Activated CD8-positive, alpha-beta memory T cell treated with anti-CD3 and anti-CD28 coated beads for 36 hours (primary cell): ENCODE measurements around the gene CTSZ. TPM values are rescaled to one million over a fixed set of nuclear protein-coding genes. Genes with fewer than 3 reads are reported as not detected.
"Not testable (repeated sequence)": the region's sequence is repeated elsewhere in the genome, so short reads cannot be mapped to it uniquely, and the experiment has no call there.

ENCODE experiments used
- CTCF ChIA-PET: fragments of 350-600 bp; sonication (Branson Sonifier 250); formaldehyde crosslinking; loops from one replicate; lab custom pipeline; 2021; ENCODE audit warnings: antibody characterized with exemption; lab: Charles Lee
- POLR2A ChIA-PET: fragments of 350-600 bp; sonication (Branson Sonifier 250); formaldehyde crosslinking; loops from one replicate; lab custom pipeline; 2021; ENCODE audit warnings: antibody characterized with exemption; lab: Charles Lee
- total RNA-seq, 2 experiments: library from RNA; stranded (reverse); gene quantifications; one replicate each; pipeline ENCODE4 v1.2.3, GENCODE V29; 2021

The CTSZ gene
- total RNA-seq, 2 experiments from 2014 or later, result 31.0 to 31.2 TPM

GRCh38 chr20:58973866-58974265, 33.2 kb downstream of the CTSZ start:
- CTCF ChIA-PET, result no interaction called here
- POLR2A ChIA-PET, result no interaction called here

GRCh38 chr20:58973179-58973578, 33.9 kb downstream of the CTSZ start:
- ChIA-PET CTCF (no interaction called here), POLR2A (no interaction called here)

DNA sequence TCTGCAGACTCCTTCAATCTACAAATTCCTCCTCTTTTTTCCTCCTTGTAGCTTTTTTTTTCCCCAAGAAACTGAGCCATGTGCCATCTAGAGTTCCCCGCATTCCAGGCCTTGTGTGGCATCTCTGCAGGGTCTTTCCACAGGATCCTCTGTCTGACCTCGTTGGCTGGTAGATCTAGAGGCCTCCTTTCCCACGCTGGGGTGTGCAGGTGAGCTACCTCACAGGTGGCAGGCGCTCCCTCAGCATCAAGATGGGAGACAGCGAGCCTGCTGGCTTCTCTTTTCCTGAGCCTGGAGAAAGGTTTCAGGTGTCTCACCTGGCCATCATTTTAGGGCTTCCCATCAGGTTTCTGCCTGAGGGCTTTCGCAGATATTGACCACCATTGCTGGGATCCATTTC, 35.6 kb downstream of the CTSZ start:
- ChIA-PET POLR2A (no interaction called here), CTCF (no interaction called here)

DNA sequence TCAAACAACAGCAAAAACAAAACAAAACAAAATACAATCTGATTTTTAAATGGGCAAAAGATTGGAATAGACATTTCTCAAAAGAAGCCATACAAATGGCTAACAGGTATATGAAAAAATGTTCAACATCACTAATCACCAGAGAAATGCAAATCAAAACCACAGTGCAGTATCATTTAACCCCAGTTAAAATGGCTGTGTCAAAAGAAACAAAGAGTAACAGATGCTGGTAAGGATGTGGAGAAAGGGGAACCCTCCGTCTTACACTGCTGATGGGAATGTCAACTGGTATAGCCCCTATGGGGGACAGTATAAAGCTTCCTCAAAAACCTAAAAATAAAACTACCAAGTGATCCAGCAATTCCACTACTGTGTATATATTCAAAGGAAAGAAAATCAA, 36.9 kb downstream of the CTSZ start:
- CTCF ChIA-PET, result interaction anchor here (1.1 kb wide), 1 partner anchor 26 kb away, joined by 4 read pairs; no protein-coding TSS in a partner anchor
- POLR2A ChIA-PET, result no interaction called here

DNA sequence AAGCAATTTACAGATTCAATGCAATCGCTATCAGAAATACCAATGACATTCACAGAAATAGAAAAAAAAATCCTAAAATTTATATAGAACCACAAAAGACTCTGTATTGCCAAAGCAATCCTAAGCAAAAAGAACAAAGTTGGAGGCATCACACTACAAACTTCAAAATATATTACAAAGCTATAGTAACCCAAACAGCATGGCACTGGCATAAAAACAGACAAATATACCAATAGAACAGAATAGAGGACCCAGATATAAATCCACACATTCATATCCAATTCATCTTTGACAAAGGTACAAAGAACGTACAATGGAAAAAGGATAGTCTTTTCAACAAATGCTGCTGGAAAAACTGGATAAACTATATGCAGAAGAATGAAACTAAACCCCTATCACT, 37.6 kb downstream of the CTSZ start:
- CTCF ChIA-PET, result interaction anchor here (1.1 kb wide), 1 partner anchor 26 kb away, joined by 4 read pairs; no protein-coding TSS in a partner anchor
- POLR2A ChIA-PET, result no interaction called here

- ChIA-PET POLR2A (no interaction called here), CTCF (no interaction called here)
Observed at GRCh38 chr20:58967652-58968429, 39.2 kb downstream of the CTSZ start.

- POLR2A ChIA-PET, result no interaction called here
- CTCF ChIA-PET, result no interaction called here
Observed at GRCh38 chr20:58965270-58966064, 41.6 kb downstream of the CTSZ start.

- CTCF ChIA-PET, POLR2A ChIA-PET: not testable (repeated sequence)
Observed at GRCh38 chr20:58963922-58964321, 43.1 kb downstream of the CTSZ start.

GRCh38 chr20:58963060-58963584, 43.9 kb downstream of the CTSZ start:
- POLR2A ChIA-PET, result no interaction called here

DNA sequence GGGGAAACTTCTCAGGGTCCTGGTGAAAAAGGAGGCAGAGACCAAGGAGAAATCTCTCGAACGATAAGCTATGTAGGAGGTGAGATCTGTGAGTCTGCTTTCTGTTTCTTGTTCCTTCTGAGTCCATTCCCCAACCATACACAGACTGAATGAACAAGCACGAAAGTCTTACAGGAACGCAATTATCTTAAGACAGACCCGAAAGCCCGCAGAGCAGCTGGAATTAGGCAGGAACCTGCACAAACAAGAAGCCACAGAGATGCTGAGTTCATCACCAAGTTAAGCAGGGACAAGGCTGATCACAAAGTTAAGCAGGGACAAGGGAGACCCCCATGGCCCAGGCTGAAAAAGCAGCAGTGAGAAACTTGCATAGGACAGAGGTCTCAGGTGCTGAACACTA, 47.4 kb downstream of the CTSZ start:
- ChIA-PET POLR2A (no interaction called here), CTCF (interaction anchor here (0.6 kb wide), 1 partner anchor 24 kb away, joined by 3 read pairs; no protein-coding TSS in a partner anchor)

More at GRCh38 chr20:58963060-58963584, 43.9 kb downstream of the CTSZ start:
- CTCF ChIA-PET, result interaction anchor here (0.5 kb wide), 1 partner anchor 178 kb away, joined by 8 read pairs; no protein-coding TSS in a partner anchor

DNA sequence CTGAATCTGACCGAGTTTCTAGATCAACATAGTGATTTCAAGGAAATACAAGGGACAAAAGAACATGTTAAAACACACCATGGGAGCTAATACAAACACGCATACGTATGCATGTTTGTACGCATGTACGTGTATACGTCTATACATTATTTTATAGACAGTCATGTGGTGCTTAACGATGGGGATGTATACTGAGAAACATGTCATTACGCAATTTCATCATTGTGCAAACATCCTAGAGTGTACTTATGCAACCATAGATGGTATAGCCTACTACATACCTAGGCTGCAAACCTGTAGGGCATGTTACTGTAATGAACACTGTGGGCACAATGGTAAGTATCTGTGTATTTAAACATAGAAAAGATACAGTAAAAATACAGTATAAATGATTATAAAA, 51.0 kb downstream of the CTSZ start:
- POLR2A ChIA-PET, result no interaction called here
- CTCF ChIA-PET, result no interaction called here

DNA sequence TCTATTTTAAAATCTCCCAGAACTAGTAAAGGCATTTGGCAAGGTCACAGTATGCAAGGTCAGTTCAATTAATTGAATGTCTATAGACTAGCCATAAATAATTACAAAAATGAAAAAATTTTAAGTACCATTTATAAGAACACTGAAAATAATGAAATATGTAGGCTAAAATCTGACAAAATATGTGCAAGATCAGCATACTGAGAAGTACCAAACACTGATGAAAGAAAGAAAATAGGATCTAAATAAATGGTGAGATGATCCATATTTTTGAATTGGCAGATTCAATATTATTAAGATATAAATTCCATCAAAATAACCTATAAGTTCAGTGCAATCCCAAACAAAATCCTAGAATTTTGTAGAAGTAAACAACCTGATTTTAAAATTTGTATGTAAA, 54.0 kb downstream of the CTSZ start:
- CTCF ChIA-PET, result no interaction called here

GRCh38 chr20:58950603-58951002, 56.5 kb downstream of the CTSZ start:
- ChIA-PET POLR2A (no interaction called here), CTCF (no interaction called here)

More for the DNA sequence above, 54.0 kb downstream of the CTSZ start:
- POLR2A ChIA-PET, result no interaction called here

DNA sequence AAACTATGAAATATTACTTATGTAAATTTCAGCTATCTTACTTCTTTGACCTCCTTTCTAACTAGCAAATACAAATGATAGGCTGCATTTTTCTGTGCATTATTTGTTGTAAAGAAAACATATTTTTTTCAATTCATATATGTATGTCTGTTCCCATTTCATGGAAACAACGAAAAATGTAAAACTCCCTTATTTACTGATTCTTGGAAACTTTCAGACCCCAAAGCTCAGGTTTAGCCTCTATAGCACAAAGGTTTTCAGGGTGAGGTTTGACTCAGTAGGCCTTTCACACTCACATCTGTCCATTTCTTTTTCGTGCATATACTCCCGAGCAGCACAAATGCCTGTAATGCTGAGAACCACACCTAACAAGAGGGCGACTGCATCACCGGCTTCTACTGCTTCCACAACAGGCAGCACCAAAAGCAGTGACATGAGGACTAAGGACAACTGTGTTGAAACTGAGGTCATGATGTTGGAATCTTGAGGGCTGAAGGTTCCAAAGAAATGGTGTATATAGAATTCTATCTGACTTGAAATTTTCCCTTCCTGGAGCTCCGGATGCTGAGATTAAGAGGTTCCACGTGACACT, 59.2 kb downstream of the CTSZ start:
- CTCF ChIA-PET, POLR2A ChIA-PET: not testable (repeated sequence)

- CTCF ChIA-PET, result interaction anchor here (0.6 kb wide), 1 partner anchor 126 kb away, joined by 3 read pairs; no protein-coding TSS in a partner anchor
- POLR2A ChIA-PET, result no interaction called here
Observed at GRCh38 chr20:58945965-58946631, 61.0 kb downstream of the CTSZ start.
